Mesothelial cell of epicardium (in vitro differentiated cells): ENCODE results near the gene JOSD2. TPM values are rescaled to one million over a fixed set of nuclear protein-coding genes. Genes with fewer than 3 reads are reported as not detected.

Source experiments
- DNase-seq, 2 experiments: peaks; one replicate each; pipeline ENCODE4 v3.0.0; 2021; ENCODE audit warnings: low spot score in 2 of 2; ENCODE audit not compliant: unreplicated experiment in 2 of 2
- H3K27ac Mint-ChIP-seq: 2 replicates; pipeline ENCODE4 v1.8.0; 2021; ENCODE audit warnings: mixed read lengths
- H3K27me3 Mint-ChIP-seq: 2 replicates; pipeline ENCODE4 v1.8.0; 2021; ENCODE audit warnings: low read depth, mixed read lengths
- H3K36me3 Mint-ChIP-seq: 2 replicates; pipeline ENCODE4 v1.8.0; 2021; ENCODE audit warnings: mixed read lengths
- H3K4me1 Mint-ChIP-seq: 2 replicates; pipeline ENCODE4 v1.8.0; 2021; ENCODE audit warnings: mixed read lengths
- H3K4me3 Mint-ChIP-seq: 2 replicates; pipeline ENCODE4 v1.8.0; 2021; ENCODE audit warnings: mild to moderate bottlenecking, moderate library complexity, mixed read lengths
- H3K9me3 Mint-ChIP-seq: 2 replicates; pipeline ENCODE4 v1.8.0; 2021; ENCODE audit warnings: mixed read lengths
- total RNA-seq: library from RNA; stranded (reverse); gene quantifications from 3 replicates; pipeline ENCODE4 v1.2.1, GENCODE V29; 2021
- TF ChIP-seq, protein P1 (sequence below): fragments of 200-600 bp; sonication (generic); IDR thresholded peaks from one replicate; pipeline ENCODE4 v1.5.0; 2021; ENCODE audit warnings: antibody characterized with exemption; ENCODE audit not compliant: unreplicated experiment

Gene JOSD2
- total RNA-seq, 1 donor from 2014 or later = 17.5 TPM

DNA sequence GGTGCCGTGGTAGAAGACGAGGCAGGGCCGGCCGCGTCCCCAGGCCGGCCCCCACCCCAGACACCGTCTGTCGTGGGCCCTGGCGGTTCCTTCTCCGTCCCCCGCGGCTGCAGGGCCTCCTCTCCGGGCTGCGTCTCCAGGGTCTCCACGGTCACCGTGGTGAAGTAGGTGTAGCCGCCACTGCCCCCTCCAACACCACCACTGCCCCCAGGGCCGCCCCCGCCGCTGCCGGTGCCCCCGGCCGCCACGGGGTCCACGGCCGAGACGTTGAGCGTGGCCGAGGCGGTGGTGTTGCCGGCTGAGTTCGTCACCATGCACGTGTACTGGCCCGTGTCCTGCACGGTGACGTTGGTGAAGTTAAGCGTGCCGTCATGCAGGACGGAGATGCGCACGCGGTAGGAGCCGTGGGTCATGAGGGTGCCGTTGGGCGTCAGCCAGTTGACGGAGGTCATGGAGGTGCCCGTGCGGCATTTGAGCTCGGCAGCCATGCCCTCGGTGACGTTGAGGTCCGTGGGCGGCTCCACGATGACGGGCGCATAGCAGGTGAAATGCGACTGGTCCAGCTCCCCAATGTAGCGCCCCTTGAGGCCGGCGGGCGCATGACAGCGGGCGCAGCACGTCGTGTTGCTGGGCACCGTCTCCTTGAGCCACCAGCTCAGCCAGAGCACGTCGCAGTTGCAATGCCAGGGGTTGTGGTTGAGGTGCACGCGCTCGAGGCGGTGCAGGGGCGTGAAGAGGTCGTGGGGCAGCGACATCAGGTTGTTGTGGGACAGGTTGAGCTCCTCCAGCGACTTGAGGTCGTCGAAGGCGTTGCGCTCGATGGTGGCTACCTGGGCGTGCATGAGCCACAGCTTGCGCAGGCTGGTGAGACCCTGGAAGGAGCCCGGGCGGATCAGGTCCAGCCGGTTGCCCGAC, 7.4 kb upstream of the JOSD2 start:
- DNase-seq = no peak

DNA sequence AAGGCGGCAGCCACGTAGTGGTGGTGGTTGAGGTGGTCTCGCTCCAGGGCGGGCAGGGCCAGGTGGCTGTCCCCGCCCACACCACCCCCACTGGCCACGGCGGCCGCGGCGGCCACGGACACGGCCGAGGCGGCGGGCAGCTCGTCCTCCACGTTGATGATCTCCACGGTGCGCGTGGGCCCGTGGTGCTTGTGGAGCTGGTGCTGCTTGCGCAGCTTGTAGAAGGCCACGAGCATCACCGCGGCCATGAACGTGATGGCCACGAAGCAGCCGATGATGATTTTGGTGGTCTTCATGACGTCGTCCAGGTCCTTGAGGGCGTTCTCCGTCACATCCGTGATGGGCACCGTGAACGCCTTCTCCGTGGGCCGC, 6.7 kb upstream of the JOSD2 start:
- no peaks in the 10 kb centered on the region for H3K9me3 Mint-ChIP-seq
- H3K27me3 Mint-ChIP-seq = no peaks in the 10 kb centered on the region
- H3K4me1 Mint-ChIP-seq = no peaks in the 10 kb centered on the region
- no peaks in the 10 kb centered on the region for H3K36me3 Mint-ChIP-seq
- TF ChIP-seq, protein P1, sequence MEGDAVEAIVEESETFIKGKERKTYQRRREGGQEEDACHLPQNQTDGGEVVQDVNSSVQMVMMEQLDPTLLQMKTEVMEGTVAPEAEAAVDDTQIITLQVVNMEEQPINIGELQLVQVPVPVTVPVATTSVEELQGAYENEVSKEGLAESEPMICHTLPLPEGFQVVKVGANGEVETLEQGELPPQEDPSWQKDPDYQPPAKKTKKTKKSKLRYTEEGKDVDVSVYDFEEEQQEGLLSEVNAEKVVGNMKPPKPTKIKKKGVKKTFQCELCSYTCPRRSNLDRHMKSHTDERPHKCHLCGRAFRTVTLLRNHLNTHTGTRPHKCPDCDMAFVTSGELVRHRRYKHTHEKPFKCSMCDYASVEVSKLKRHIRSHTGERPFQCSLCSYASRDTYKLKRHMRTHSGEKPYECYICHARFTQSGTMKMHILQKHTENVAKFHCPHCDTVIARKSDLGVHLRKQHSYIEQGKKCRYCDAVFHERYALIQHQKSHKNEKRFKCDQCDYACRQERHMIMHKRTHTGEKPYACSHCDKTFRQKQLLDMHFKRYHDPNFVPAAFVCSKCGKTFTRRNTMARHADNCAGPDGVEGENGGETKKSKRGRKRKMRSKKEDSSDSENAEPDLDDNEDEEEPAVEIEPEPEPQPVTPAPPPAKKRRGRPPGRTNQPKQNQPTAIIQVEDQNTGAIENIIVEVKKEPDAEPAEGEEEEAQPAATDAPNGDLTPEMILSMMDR = no peak
- DNase-seq = no peak
- no peak overlapping the region for H3K4me3 Mint-ChIP-seq
- H3K27ac Mint-ChIP-seq = no peak overlapping the region

More for the DNA sequence above, 7.4 kb upstream of the JOSD2 start:
- TF ChIP-seq, protein P1 = peak; percentile 42
- no peaks in the 10 kb centered on the region for H3K4me1 Mint-ChIP-seq
- no peak overlapping the region for H3K4me3 Mint-ChIP-seq
- H3K9me3 Mint-ChIP-seq = no peaks in the 10 kb centered on the region
- H3K27ac Mint-ChIP-seq = no peak overlapping the region
- no peaks in the 10 kb centered on the region for H3K27me3 Mint-ChIP-seq
- no peaks in the 10 kb centered on the region for H3K36me3 Mint-ChIP-seq

DNA sequence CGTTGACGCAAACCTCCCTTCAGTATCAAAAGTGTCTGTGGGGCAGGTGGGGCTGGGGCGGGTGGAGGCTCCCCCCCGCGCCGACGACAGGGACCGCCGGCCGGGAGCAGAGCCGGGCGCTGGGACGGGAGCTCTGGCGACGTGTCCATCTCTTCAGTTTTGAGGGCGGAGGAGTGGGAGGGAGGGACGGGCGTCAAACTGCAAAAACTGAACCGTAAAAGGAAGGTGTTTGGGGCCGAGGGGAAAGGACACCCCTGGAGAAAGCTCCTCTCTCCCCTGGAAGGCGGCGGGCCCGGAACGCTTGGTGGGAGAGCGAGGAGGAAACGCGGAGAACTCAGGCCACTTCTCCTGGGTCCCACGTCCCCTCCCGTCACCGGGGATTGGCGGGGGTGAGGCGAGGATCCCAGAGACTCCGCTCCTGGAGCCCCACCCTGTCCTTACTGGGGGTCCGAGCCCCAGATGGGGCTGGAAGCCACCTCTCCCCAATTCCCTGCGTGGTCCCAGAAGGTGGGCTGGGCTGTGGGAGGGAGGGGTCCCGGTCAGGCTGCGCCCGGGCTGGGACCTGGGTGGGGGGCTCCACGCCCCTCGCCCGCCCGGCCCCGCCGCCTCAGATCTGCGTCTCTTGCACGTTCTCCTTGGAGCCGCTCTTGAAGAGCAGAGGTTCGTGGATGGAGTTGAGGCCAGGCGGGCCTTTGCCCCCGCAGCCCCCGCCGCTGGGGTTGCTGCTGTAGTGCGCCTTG, 6.1 kb upstream of the JOSD2 start:
- no peak for DNase-seq
- Mint-ChIP-seq H3K27ac (no peak overlapping the region), H3K27me3 (no peaks in the 10 kb centered on the region), H3K9me3 (no peaks in the 10 kb centered on the region), H3K36me3 (no peaks in the 10 kb centered on the region), H3K4me3 (no peak overlapping the region), H3K4me1 (no peaks in the 10 kb centered on the region)
- TF ChIP-seq, protein P1 = no peak

DNA sequence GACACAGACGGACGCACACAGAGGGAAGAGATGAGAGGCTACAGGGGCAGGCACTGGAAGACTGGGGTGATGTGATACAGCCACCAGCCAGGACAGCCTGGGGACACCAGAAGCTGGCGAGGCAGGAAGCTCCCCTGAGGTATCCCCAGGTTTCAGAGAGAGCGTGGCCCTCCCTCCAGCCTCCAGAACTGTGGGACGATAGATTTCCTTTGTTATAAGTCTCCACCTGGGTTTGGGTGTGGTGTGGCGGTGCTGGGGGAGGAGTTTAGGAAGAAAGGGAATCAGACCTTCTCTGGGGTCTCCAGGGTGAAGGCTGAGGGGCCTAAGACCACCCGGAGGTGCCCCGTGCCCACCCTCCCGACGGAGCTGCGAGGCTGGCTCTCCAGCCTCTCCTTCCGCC, 5.5 kb upstream of the JOSD2 start:
- Mint-ChIP-seq H3K27ac (no peak overlapping the region), H3K36me3 (no peaks in the 10 kb centered on the region), H3K4me3 (no peak overlapping the region), H3K4me1 (peaks cover 4% of the 10 kb centered on the region), H3K27me3 (no peaks in the 10 kb centered on the region), H3K9me3 (no peaks in the 10 kb centered on the region)
- DNase-seq = no peak
- TF ChIP-seq, protein P1 = no peak

DNA sequence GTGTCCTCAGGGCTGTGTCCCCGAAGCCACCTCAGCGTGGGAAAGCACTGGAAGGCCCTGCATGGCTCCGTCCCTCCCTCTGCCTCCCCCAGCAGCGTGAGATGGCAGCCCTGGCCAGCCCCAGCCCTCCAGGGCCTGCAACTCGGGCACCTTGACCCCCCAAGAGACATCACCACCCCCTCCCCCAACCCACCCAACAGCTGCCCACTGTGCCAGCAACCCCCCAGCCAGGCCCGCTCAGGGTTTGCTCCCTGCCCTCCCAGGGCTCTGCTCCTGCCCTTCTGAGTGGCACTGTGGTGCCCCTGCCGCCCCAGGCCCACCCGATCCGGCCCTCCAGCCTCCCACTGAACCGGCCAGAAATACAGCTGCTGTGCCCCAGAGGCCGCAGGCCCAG, 4.2 kb upstream of the JOSD2 start:
- no peak for DNase-seq
- H3K9me3 Mint-ChIP-seq = no peaks in the 10 kb centered on the region
- TF ChIP-seq, protein P1 = no peak

More for the DNA sequence above, 4.2 kb upstream of the JOSD2 start:
- Mint-ChIP-seq H3K27ac (no peak overlapping the region), H3K4me3 (no peak overlapping the region), H3K36me3 (no peaks in the 10 kb centered on the region), H3K4me1 (peaks cover 10% of the 10 kb centered on the region), H3K27me3 (no peaks in the 10 kb centered on the region)
